Smooth muscle cell (in vitro differentiated cells): ENCODE data around the gene RNF7. TPM values are rescaled to one million over a fixed set of nuclear protein-coding genes. Genes with fewer than 3 reads are reported as not detected.
A peak's percentile ranks its signal among the peaks of the same experiment; 100 is the strongest.

Source experiments
- DNase-seq: peaks from one replicate; lab custom pipeline; 2025; ENCODE audit not compliant: unreplicated experiment; lab: John Stamatoyannopoulos, UW
- H2AFZ ChIP-seq: fragments of 200-600 bp; sonication (generic); 2 replicates; pipeline ENCODE4 v1.6.0; 2016; ENCODE audit warnings: antibody characterized with exemption, low read depth, mild to moderate bottlenecking
- H3F3A ChIP-seq: fragments of 200-600 bp; sonication (generic); 2 replicates; pipeline ENCODE4 v1.6.0; 2017; ENCODE audit warnings: antibody characterized with exemption, low read depth
- H3K27ac ChIP-seq: fragments of 200-600 bp; sonication (generic); 2 replicates; pipeline ENCODE4 v1.5.1; 2016; ENCODE audit warnings: low read depth, mild to moderate bottlenecking
- H3K27me3 ChIP-seq: fragments of 200-600 bp; sonication (generic); 2 replicates; pipeline ENCODE4 v1.6.1; 2016; ENCODE audit warnings: low read depth, mild to moderate bottlenecking
- H3K36me3 ChIP-seq: fragments of 200-600 bp; sonication (generic); 2 replicates; pipeline ENCODE4 v1.5.1; 2016; ENCODE audit warnings: low read depth
- H3K4me1 ChIP-seq: fragments of 200-600 bp; sonication (generic); 2 replicates; pipeline ENCODE4 v1.5.1; 2016; ENCODE audit warnings: low read depth
- H3K4me2 ChIP-seq: fragments of 200-600 bp; sonication (generic); 2 replicates; pipeline ENCODE4 v1.6.0; 2016; ENCODE audit warnings: mild to moderate bottlenecking
- H3K4me3 ChIP-seq: fragments of 200-600 bp; sonication (generic); 2 replicates; pipeline ENCODE4 v1.5.1; 2016; ENCODE audit warnings: mild to moderate bottlenecking
- H3K79me2 ChIP-seq: fragments of 200-600 bp; sonication (generic); 2 replicates; pipeline ENCODE4 v1.6.0; 2016; ENCODE audit warnings: low read depth, mild to moderate bottlenecking
- H3K9ac ChIP-seq: fragments of 200-600 bp; sonication (generic); 2 replicates; pipeline ENCODE4 v1.6.0; 2016; ENCODE audit warnings: low read depth
- H3K9me3 ChIP-seq: fragments of 200-600 bp; sonication (generic); replicated peaks from 2 replicates; pipeline ENCODE4 v1.5.1; 2016; ENCODE audit warnings: low read depth
- H4K20me1 ChIP-seq: fragments of 200-600 bp; sonication (generic); 2 replicates; pipeline ENCODE4 v1.6.0; 2016; ENCODE audit warnings: low read depth
- WGBS: methylation state at CpG from one replicate; pipeline ENCODE4 v1.1.7; 2016; ENCODE audit warnings: low lambda C conversion rate; 5-methylcytosine and 5-hydroxymethylcytosine counted together
- polyA plus RNA-seq: library from polyadenylated mRNA; unstranded; fragments of >200 nt; fragmentation: Nextera tagmentation; extraction: Ambion mirVana; gene quantifications from 2 replicates; pipeline ENCODE4 v1.2.1, GENCODE V29; 2016
- total RNA-seq: library from RNA; depleted of rRNA; stranded (reverse); fragments of >200 nt; gene quantifications from 2 replicates; pipeline ENCODE4 v1.2.3, GENCODE V29; 2014
- TF ChIP-seq, protein P1 (sequence below): fragments of 200-600 bp; sonication (generic); IDR thresholded peaks from 2 replicates; pipeline ENCODE4 v1.5.1; 2017; ENCODE audit warnings: borderline replicate concordance, mild to moderate bottlenecking, antibody characterized with exemption; ENCODE audit not compliant: insufficient read depth, poor library complexity, severe bottlenecking

Gene RNF7
- total and polyA plus RNA-seq, 2 experiments from 2014 or later = 130 to 229 TPM

DNA sequence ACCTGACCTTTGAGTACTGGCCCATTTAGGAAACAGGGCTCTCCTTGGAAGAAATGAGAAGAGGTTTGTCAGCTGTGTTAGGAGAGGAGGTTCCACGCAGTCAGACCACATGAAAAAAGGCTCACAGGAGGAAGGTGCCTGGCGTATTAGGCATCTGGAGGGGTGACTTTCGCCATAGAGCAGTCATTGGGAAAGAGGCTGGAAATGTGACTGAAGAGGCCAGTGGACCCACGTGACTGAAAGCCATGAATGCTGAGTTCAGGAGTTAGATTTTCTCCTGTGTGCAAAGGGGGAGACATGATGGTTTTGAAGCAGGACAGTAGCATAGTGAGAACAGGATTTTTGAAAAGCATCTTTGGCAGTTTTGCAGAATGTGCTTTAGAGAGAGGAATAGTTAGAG lies 29.7 kb upstream of the RNF7 start:
- no peak overlapping the region for H2AFZ ChIP-seq

DNA sequence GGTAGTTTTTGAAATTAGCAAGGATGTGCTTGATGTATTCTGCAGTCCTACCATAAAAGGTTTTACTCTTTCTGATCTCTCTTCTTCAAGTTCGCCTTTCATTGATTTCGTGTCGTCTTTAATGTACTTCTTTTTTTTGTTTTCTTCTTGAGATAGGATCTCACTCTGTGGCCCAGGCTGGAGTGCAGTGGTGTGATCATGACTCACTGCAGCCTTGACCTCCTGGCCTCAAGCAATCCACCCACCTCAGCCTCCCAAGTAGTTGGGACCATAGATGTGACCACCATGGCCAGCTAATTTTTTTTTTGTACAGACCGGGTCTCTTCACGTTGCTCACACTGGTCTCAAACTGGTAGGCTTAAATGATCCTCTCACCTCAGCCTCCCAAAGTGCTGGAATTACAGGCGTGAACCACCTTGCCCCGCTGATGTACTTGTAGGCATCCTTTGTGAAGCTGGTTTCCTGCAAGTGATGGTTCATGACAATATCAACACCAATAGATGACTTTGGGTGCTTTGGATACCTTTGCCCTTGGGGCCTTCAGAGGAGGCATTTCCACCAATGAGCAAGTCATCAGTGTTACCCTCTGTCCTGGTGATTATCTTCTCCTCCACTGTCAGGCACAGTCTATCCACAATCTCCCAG lies 28.9 kb upstream of the RNF7 start:
- Histone ChIP-seq H3K79me2 (no peaks in the 10 kb centered on the region), H3K9ac (no peak overlapping the region), H3K4me3 (no peak overlapping the region), H3F3A (no peaks in the 10 kb centered on the region), H3K4me1 (no peaks in the 10 kb centered on the region), H3K4me2 (no peak overlapping the region), H3K36me3 (no peaks in the 10 kb centered on the region), H3K27ac (no peak overlapping the region), H4K20me1 (no peaks in the 10 kb centered on the region), H3K27me3 (no peaks in the 10 kb centered on the region), H2AFZ (no peak overlapping the region), H3K9me3 (no peaks in the 10 kb centered on the region)
- 94% methylated on average over 7 of the region's 7 CpGs for WGBS
- DNase-seq = no peak
- TF ChIP-seq, protein P1, sequence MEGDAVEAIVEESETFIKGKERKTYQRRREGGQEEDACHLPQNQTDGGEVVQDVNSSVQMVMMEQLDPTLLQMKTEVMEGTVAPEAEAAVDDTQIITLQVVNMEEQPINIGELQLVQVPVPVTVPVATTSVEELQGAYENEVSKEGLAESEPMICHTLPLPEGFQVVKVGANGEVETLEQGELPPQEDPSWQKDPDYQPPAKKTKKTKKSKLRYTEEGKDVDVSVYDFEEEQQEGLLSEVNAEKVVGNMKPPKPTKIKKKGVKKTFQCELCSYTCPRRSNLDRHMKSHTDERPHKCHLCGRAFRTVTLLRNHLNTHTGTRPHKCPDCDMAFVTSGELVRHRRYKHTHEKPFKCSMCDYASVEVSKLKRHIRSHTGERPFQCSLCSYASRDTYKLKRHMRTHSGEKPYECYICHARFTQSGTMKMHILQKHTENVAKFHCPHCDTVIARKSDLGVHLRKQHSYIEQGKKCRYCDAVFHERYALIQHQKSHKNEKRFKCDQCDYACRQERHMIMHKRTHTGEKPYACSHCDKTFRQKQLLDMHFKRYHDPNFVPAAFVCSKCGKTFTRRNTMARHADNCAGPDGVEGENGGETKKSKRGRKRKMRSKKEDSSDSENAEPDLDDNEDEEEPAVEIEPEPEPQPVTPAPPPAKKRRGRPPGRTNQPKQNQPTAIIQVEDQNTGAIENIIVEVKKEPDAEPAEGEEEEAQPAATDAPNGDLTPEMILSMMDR = no peak

More for the DNA sequence above, 29.7 kb upstream of the RNF7 start:
- Histone ChIP-seq H4K20me1 (no peaks in the 10 kb centered on the region), H3K79me2 (no peaks in the 10 kb centered on the region), H3K27ac (no peak overlapping the region), H3F3A (no peaks in the 10 kb centered on the region), H3K4me2 (peak overlapping the region; percentile 23), H3K9me3 (no peaks in the 10 kb centered on the region), H3K9ac (no peak overlapping the region), H3K27me3 (no peaks in the 10 kb centered on the region), H3K4me1 (no peaks in the 10 kb centered on the region), H3K4me3 (no peak overlapping the region), H3K36me3 (no peaks in the 10 kb centered on the region)
- DNase-seq = no peak
- WGBS = 94% methylated on average over 4 of the region's 4 CpGs
- TF ChIP-seq, protein P1 = no peak

DNA sequence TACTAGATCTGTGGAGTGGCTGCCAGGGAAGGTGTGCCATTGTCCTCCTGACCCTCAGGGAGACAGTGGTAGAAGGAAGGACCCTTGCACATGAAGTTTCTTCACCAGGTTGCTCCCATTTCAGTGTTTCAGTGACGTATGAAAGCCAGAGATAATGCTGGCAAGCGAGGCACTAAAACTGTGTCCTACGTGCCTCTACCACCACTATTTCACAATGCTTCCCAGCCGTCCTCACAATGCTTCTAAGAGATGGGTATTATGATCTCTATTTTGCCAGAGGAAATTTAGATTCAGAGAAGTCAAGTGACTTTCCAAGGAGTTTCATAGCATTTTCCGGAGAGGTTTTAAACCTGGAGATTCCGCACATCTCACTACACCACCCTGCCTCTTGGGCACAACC lies 28.0 kb upstream of the RNF7 start:
- no peak overlapping the region for H3K9ac ChIP-seq
- H3K79me2 ChIP-seq = no peaks in the 10 kb centered on the region
- no peaks in the 10 kb centered on the region for H3K36me3 ChIP-seq
- no peaks in the 10 kb centered on the region for H3K27me3 ChIP-seq
- TF ChIP-seq, protein P1 = no peak
- no peaks in the 10 kb centered on the region for H4K20me1 ChIP-seq
- no peaks in the 10 kb centered on the region for H3K9me3 ChIP-seq
- no peaks in the 10 kb centered on the region for H3K4me1 ChIP-seq
- WGBS = 98% methylated on average over 6 of the region's 6 CpGs
- DNase-seq = no peak
- no peak overlapping the region for H2AFZ ChIP-seq
- H3F3A ChIP-seq = no peaks in the 10 kb centered on the region
- no peak overlapping the region for H3K4me2 ChIP-seq
- no peak overlapping the region for H3K27ac ChIP-seq
- H3K4me3 ChIP-seq = no peak overlapping the region
